22Rv1 (cell line): ENCODE measurements around the gene BNIP1.

Experiments used
- ZFX ChIP-seq: fragments of 450-650 bp; IDR thresholded peaks from 2 replicates; pipeline ENCODE4 v1.6.1; 2017; ENCODE audit warnings: antibody characterized with exemption, borderline replicate concordance
- TF ChIP-seq, protein P1 (sequence below): fragments of 450-650 bp; IDR thresholded peaks from 2 replicates; pipeline ENCODE4 v1.5.1; 2017; ENCODE audit warnings: mild to moderate bottlenecking

DNA sequence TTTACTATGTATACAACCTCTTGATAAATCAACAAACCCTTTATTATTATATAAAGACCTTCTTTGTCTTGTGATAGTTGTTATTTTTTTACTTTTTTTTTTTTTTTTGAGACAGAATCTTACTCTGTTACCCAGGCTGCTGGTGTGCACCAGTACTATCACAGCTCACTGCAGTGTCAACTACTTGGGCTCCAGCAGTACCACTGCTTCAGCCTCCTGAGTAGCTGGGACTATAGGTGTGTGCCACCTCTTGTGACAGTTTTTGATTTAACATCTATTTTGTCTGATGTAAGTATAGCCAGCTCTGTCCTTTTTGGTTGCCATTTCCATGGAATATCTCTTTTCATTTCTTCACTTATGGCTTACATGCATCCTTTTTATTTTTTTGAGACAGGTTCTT lies 45.5 kb upstream of the BNIP1 start:
- TF ChIP-seq, protein P1, sequence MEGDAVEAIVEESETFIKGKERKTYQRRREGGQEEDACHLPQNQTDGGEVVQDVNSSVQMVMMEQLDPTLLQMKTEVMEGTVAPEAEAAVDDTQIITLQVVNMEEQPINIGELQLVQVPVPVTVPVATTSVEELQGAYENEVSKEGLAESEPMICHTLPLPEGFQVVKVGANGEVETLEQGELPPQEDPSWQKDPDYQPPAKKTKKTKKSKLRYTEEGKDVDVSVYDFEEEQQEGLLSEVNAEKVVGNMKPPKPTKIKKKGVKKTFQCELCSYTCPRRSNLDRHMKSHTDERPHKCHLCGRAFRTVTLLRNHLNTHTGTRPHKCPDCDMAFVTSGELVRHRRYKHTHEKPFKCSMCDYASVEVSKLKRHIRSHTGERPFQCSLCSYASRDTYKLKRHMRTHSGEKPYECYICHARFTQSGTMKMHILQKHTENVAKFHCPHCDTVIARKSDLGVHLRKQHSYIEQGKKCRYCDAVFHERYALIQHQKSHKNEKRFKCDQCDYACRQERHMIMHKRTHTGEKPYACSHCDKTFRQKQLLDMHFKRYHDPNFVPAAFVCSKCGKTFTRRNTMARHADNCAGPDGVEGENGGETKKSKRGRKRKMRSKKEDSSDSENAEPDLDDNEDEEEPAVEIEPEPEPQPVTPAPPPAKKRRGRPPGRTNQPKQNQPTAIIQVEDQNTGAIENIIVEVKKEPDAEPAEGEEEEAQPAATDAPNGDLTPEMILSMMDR = no peak
- TF ChIP-seq ZFX = no peak
